ENCODE results near the gene VPS26C. TPM values are rescaled to one million over a fixed set of nuclear protein-coding genes. Genes with fewer than 3 reads are reported as not detected.
"Not testable (repeated sequence)": the region's sequence is repeated elsewhere in the genome, so short reads cannot be mapped to it uniquely, and the experiment has no call there.

VPS26C gene
- polyA plus RNA-seq, 10 donors = 24.2 to 32.6 (median 29.5) TPM

- DNase-seq = no peak
Observed at GRCh38 chr21:37231671-37232070, 35.5 kb downstream of the VPS26C start.

- no peak for DNase-seq
Observed at GRCh38 chr21:37231249-37231645, 35.9 kb downstream of the VPS26C start.

- DNase-seq = no peak
Observed at GRCh38 chr21:37230632-37231248, 36.4 kb downstream of the VPS26C start.

GRCh38 chr21:37228003-37228400, 39.1 kb downstream of the VPS26C start:
- DNase-seq = no peak

GRCh38 chr21:37227071-37228002, 39.8 kb downstream of the VPS26C start:
- DNase-seq = no peak

- DNase-seq = no peak
Observed at GRCh38 chr21:37226041-37226920, 40.9 kb downstream of the VPS26C start.

- DNase-seq = no peak
Observed at GRCh38 chr21:37224861-37225839, 42.0 kb downstream of the VPS26C start.

GRCh38 chr21:37223804-37224345, 43.3 kb downstream of the VPS26C start:
- DNase-seq = no peak

GRCh38 chr21:37222248-37222647, 44.9 kb downstream of the VPS26C start:
- not testable (repeated sequence) for DNase-seq

- DNase-seq = peak; percentile 88 to 97 (median 93)
Observed at GRCh38 chr21:37220981-37221664, 46.0 kb downstream of the VPS26C start.

- DNase-seq = peak in 2 of 3 donors; percentile 30 to 63
Observed at GRCh38 chr21:37220433-37220980, 46.6 kb downstream of the VPS26C start.

- DNase-seq = no peak
Observed at GRCh38 chr21:37219761-37220432, 47.2 kb downstream of the VPS26C start.

GRCh38 chr21:37214952-37215351, 52.2 kb downstream of the VPS26C start:
- DNase-seq = no peak

- no peak for DNase-seq
Observed at GRCh38 chr21:37210799-37211198, 56.3 kb downstream of the VPS26C start.

GRCh38 chr21:37210130-37210529, 57.0 kb downstream of the VPS26C start:
- DNase-seq = no peak

GRCh38 chr21:37208741-37209225, 58.4 kb downstream of the VPS26C start:
- no peak for DNase-seq

GRCh38 chr21:37208056-37208721, 58.9 kb downstream of the VPS26C start:
- peak; percentile 14 to 35 (median 16) for DNase-seq

- DNase-seq = peak in 2 of 3 donors; percentile 15 to 16
Observed at GRCh38 chr21:37207441-37208009, 59.6 kb downstream of the VPS26C start.
